GM12873 (cell line): ENCODE data around the gene RAPGEF4.

Experiments used
- CTCF ChIP-seq: IDR thresholded peaks from 2 replicates; pipeline ENCODE4 v1.5.1; 2012; ENCODE audit warnings: low read depth, mild to moderate bottlenecking, moderate library complexity, low read length, control low read depth; ENCODE audit not compliant: insufficient read depth; ENCODE audit errors: missing control alignments

The RAPGEF4 gene

GRCh38 chr2:172997031-172997430 is 261.4 kb downstream of the RAPGEF4 start:
- TF ChIP-seq CTCF, result no peak

- TF ChIP-seq CTCF, result no peak
Observed at GRCh38 chr2:172998547-172999272, 263.1 kb downstream of the RAPGEF4 start.

- no peak for TF ChIP-seq CTCF
Observed at GRCh38 chr2:172999641-173000386, 264.2 kb downstream of the RAPGEF4 start.

DNA sequence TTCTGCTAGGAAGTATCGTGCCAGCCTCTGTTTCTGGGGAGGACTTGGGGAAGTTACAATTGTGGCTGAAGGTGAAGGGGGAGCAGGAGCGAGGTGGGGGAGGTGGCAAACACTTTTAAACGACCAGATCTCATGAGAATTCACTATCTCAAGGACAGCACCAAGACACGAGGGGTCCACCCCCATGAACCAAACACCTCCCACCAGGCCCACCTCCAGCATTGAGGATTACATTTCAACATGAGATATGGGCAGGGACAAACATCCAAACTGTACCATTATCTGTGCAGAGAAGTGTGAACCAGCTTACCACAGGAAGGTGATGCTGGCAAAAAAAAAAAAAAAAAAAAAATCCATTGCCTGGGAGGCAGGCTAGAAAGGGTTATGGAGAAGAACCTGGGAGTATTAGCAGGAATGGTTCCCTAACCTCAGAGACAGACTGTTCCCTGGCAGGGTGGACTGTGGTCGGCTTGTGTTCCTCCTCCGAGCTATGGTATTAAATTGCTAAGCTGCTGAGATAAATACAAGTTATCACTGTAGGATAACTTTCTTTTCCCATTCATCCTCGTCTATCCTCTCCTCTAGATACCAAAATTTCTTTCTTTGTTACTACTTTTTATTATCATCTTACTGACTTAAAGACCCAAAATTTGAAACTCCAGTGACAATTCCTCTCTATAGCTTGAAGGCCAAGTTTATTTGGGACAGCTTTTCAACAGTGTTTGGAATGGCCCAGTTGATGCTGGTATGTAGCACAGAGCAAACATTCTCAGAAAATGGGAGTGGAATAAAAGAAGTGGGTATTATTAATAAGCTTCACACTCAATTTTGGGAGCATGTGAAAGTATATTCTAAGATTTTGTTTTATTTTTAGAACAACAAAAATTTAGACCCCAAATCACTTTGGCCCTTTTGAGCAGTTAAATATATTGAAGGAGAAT is 266.3 kb downstream of the RAPGEF4 start:
- no peak for TF ChIP-seq CTCF

GRCh38 chr2:173002751-173003541 is 267.3 kb downstream of the RAPGEF4 start:
- no peak for TF ChIP-seq CTCF

DNA sequence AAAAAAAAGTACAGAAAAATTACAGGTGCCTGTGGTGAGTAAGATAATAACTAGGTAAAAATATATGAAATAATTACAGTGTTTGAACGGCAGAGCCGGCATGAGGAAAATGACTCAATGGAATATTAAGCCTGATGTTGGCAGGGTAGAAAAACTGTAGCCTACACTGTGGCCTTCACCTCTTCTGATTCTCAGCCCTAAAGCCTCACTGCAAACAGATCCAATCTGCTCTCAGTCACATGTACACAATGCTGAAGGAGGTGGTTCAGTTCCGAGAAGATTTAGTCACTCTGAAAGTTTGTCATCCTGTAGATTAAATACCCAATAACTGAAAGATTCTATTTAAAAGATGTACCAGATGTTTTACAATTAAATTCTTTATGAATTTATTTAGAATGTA is 273.1 kb downstream of the RAPGEF4 start:
- no peak for TF ChIP-seq CTCF
